ENCODE results near the gene LRP1.
A peak's percentile ranks its signal among the peaks of the same experiment; 100 is the strongest.

Gene LRP1

DNA sequence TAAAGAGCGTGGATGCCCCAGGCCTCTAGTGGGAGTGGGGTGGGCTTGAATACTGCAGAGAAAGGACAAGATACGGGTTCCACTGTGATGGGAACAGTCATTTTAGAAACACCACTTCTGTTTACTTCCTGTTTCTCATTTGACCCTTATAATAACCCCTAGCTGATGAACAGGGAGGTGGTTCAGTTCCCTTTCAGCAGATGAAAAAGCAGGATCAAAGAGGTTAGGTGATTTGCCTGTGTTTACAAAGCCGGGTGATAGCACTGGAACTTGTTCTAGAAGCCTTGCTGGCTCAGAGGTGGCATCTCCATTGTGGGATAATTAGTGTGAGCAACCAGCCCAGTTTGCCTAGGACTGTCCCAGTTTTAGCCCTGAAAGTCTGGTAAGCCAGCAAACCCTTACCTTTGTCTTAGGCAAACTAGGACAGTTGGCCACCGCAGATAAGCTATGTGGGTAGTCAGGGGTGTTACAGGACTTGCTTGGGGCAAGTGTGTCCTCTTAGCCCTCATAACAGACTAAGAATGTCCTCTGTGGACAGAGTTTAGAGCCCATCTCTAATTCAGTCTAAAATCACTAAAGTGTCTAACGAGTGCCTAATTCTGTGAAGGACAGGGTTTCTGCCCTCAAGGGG lies 26.6 kb downstream of the LRP1 start:
- no peak for DNase-seq
- ATAC-seq: no peak

DNA sequence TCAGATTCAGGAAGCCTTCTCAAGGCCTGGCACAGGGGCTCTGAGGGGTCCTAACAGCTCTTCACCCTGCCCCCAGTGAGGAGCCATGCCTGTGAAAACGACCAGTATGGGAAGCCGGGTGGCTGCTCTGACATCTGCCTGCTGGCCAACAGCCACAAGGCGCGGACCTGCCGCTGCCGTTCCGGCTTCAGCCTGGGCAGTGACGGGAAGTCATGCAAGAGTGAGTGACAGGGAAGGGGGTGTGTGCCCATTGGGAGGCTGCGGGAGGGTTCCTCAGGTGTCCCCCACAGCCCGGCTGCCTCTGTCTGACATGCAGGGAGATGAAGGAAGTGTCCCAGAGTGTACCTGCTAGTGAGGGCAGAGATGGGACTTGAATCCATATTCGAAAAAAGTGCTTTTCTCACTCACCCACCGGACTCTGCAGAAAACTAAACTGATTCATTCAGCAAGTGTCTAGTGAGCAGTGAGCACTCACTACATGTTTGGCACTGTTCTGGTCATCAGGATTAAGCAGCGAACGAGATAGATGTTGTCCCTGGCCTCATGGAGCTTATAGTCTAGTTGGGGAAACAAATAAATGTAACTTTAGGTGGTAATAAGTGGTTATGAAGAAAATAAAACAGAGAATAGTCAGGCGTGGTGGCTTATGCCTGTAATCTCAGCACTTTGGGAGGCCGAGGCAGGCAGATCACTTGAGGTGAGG lies 28.6 kb downstream of the LRP1 start:
- no peak for ATAC-seq
- no peak for DNase-seq

DNA sequence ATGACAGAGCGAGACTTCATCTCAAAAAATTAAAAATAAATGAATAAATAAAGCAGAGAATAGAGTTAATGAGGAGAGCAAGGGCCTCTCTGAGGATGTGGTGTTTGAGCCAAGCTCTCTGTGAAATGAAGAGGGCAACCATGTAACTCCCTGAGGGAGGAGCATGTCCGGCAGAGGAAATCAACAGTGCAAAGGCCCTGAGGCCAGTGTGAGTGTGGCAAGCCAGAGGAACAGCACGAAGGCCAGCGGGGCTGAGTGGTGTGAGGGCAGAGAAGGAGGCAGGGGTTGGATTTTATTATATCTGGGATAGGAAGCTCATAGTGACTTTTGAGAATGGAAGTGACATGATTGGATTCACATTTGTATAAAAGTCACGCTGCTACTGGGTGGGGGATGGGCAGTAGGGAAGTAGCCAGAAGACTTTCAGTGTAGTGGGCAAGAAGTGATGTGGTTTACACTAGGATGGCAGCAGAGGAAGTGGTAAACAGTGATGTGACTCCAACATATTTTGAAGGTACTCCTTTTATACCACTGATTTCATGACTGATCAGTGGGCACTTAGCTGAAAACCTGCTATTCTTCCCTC lies 29.4 kb downstream of the LRP1 start:
- DNase-seq (no peak), ATAC-seq (no peak)

DNA sequence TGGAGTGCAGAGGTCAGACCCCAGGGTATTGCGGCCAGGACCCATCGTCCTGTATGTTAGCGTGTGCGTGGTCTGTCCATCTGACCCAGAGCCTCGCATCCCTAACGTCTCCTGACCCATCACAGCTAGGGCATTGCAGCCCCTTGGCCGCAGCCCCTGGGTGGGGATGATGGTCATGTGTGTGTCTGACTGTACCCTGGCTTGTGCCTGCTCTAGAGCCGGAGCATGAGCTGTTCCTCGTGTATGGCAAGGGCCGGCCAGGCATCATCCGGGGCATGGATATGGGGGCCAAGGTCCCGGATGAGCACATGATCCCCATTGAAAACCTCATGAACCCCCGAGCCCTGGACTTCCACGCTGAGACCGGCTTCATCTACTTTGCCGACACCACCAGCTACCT lies 29.9 kb downstream of the LRP1 start:
- ATAC-seq (no peak), DNase-seq (no peak)

DNA sequence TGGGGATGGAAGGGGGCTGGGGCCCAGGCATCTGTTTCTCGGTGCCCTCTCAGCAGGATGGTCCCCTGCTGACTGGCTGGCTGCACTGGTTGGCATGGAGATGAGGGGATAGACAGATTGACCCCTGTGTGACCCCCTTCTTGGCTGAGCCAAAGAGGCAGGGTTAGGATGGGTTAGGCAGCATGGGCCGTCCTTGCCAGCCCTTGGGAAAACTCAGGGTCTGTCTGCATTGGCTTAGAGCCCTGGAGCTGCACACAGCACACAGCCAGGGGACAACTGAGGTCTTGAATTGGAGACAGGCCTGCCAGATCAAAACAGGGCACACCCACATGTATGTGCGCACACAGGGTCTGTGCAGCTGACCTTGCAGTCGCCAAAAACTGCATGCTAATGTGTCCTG lies 30.4 kb downstream of the LRP1 start:
- ATAC-seq: no peak
- no peak for DNase-seq

DNA sequence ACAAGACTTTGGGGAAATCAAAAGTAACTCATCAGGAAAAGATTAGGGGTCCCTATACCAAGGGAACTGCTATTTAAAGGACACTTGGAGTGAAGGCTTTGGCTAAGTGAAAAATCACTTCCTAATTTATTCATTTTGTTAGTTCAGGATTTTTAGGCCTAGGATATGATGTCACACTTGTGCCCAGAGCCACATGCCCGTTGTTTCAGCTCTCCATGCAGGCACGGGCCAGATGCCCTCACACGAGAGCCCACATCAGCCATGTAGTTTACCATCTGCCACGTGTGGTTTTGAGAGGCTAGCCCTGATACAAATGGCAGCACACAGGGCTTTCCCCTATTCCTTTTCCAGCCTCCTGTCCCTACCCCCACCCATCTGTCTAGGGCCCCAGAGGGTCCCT lies 31.0 kb downstream of the LRP1 start:
- DNase-seq: no peak
- no peak for ATAC-seq

DNA sequence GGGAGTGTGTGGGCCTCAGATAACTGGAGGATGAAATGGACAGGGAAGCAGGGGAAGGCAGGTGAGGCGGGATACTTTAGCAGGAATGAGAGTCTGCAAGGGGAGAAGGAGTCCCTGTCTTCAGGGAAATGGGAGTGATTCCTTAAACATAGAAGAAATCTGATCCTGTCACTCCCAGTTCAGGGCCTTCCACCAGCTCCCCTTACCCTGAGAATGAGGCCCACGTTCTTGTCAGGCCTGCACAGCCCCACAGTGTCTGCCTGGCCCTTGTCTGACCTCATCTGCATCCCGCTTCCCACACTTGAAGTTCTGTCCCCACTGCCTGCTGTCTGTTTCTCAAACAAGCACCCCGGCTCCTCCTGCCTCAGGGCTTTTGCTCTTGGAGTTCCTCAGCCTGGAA lies 31.8 kb downstream of the LRP1 start:
- DNase-seq: no peak

DNA sequence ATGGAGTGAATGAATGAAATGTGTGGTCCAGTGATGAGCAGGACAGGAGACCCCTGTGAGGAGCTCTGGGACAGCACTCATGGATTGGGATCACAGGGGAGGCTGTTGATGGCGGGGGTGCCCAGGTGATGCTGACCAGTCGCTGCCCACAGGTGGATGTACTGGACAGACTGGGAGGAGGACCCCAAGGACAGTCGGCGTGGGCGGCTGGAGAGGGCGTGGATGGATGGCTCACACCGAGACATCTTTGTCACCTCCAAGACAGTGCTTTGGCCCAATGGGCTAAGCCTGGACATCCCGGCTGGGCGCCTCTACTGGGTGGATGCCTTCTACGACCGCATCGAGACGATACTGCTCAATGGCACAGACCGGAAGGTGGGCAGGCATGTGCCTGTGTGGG lies 32.5 kb downstream of the LRP1 start:
- no peak for ATAC-seq
- DNase-seq: no peak

More for the DNA sequence above, 31.8 kb downstream of the LRP1 start:
- no peak for ATAC-seq

DNA sequence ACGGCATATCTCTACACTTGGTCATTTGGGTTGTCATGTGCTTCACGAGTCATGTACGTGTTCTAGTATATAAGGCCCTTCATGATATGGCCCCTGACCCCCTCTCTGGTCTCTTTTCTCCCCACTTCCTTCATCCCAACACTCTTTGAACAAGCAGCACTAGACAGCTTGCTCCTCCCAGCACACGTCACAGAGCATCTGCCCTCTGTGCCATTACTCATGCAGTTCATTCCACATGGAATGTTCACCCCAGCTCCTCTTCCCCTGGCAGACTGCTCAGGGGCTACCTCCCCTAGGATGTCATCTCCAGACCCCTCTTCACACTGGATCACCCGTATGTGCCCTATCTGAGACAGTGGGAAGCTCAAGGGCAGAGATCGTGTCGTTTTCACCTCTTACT lies 33.2 kb downstream of the LRP1 start:
- ATAC-seq (no peak), DNase-seq (no peak)

DNA sequence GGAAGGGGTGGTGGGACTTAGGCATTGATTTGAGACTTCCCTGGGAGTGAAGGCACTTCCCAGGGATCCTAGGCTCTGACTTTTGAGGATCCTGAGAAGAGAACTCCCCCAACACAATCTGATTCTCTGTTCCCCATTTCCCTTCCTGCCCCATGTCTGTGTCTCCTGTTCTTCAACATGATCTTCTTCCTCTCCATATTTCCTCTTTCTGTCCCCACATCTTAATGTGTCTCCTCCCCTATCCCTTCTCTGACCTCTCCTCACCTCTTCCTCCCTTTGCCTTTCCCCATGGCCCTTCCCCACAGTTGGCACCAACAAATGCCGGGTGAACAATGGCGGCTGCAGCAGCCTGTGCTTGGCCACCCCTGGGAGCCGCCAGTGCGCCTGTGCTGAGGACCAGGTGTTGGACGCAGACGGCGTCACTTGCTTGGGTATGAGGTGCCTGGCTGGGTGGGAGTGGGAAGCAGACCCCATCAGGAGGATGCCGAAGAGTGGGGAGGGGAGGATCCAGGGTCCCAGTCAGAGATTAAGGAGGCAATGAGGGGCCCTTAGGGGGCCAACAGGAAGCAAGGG lies 34.4 kb downstream of the LRP1 start:
- no peak for ATAC-seq
- no peak for DNase-seq

DNA sequence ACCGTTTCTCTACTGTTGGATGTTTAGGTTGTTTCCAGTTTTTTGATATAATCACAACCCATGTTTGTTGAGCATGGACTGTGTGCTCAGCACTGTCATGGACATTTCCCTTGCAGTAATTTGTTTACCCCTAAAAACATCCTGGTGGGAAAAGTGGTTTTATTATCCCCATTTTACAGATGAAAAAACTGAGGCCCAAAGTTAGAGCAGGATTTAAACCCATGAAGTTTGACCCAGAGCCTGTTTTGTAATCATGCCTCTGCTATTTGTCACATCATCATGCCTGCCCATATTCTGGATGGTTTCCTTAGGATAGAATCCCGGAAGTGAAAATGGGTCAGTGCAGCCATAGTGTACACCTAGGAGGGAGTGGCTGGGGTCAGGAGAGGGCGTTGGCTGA lies 36.2 kb downstream of the LRP1 start:
- ATAC-seq (no peak), DNase-seq (no peak)

DNA sequence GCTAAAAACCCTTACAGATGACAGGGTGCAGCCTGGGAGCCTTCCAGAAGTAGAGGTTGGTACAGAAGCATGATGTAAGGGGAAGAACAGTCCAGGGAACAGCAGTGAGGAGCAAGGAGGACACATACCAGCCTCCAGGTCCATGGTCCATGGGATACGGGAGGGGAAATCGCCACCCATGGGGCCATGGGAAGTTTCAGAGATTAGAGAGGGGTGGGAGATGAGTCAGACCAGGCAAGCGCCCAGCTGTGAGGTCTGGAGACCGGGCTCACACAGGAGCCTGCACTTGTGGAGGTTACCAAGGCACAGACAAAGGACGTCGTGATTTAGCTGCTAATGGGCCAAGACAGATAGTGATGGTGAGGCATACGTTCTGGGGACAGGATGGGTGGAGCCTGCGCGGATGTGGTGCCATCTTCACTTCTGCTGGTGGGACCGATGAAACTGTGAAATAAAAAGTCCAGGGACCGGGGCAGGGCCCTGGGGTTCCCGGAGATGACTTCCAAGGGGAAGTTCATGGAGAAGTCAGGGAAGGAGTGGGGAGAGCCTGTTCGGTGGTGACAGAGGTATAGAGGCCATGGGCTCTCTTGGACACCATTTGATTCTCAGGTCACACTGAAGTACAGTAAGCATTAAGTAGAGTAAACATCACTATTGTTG lies 36.8 kb downstream of the LRP1 start:
- DNase-seq: no peak
- ATAC-seq: no peak

DNA sequence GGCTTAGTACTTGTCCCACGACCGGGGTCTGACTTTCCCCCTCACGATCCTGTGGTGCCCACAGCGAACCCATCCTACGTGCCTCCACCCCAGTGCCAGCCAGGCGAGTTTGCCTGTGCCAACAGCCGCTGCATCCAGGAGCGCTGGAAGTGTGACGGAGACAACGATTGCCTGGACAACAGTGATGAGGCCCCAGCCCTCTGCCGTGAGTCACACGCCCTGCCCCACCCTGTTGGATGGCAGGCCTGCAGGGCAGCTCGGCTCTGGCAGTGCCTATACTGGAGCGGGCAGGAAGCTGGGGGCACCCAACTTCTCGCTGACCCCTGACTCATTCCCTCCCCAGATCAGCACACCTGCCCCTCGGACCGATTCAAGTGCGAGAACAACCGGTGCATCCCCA lies 37.5 kb downstream of the LRP1 start:
- DNase-seq: no peak
- ATAC-seq: no peak

DNA sequence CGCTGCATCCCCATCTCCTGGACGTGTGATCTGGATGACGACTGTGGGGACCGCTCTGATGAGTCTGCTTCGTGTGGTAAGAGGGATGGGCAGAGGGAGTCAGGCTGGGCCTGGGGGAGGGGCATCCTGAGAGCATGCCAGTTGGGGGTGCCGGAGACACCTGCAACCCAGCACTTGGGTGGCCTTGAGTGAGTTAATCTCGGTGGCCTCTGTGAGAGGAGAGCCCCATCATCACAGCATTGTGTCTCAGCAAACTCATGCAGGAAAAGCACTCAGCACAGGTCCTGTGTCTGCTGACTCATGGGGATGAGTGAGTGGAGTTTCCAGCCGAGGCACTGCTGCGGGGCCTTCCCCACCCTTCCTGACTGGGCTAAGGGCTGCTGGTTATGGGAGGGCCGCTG lies 38.7 kb downstream of the LRP1 start:
- DNase-seq (peak; percentile 60), ATAC-seq (peak; percentile 95)

DNA sequence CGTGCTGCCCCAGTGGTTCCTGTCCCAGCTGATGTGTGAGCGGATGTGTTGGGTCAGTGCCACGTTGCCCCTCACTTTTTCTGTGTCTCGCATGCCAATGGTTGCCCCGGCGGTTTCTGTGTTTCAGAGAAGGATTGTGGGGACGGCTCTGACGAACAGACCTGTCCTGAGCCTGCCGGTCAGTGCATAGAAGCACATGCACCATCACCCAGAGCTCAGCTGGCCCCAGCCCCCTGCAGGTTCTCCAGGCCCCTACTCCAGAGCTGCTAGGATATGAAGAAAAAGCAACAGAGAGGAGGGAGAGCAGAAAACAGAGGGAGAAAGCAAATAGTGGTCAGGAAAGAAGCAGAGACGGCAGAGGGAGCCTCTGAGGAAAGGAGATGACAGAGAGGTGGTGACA lies 39.8 kb downstream of the LRP1 start:
- DNase-seq (no peak), ATAC-seq (no peak)

DNA sequence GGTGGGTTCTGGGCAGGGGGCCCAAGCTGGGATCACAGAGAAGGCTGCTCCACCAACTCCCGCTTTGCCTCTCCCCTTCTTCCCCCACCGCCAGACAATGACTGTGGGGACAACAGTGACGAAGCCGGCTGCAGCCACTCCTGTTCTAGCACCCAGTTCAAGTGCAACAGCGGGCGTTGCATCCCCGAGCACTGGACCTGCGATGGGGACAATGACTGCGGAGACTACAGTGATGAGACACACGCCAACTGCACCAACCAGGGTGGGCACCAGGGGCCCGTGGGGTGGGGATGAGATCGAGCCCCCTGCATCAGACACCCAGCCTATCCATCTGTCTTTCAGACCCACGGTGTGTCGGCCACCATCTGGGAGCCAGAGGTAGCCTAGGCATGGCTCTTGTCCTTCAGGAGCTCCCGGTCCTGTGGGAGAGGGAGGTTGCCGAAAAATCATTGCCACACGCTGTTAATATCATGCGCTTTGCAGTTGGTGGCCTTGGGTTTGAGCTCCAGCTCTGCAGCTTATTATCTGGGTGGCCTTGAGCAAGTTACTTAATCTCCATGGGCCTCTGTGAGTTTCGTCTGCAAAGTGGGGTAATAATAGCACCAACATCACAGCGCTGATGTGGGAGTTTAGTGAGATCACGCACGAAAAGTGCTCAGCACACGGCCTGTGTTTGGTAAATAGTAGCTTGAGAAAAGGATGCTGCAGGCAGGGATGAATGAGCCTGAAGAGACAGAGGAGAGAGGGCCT lies 40.9 kb downstream of the LRP1 start:
- DNase-seq (no peak), ATAC-seq (no peak)

DNA sequence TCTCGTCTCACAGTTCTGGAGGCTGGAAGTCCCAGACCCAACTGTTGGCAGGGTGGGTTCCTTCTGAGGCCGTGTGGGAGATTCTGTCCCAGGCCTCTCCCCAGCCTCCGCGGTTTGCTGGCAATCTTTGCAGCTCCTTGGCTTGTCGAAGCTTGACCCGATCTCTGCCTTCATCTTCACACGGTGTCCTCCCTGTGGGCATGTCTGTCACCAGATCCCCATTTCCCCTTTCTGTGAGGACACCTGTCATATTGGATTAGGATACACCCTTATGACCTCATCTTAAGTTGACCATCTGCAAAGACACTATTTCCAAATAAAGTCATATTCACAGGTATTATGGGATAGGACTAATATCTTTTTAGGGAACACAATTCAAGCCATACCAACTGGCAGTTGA lies 41.7 kb downstream of the LRP1 start:
- no peak for DNase-seq
- no peak for ATAC-seq

DNA sequence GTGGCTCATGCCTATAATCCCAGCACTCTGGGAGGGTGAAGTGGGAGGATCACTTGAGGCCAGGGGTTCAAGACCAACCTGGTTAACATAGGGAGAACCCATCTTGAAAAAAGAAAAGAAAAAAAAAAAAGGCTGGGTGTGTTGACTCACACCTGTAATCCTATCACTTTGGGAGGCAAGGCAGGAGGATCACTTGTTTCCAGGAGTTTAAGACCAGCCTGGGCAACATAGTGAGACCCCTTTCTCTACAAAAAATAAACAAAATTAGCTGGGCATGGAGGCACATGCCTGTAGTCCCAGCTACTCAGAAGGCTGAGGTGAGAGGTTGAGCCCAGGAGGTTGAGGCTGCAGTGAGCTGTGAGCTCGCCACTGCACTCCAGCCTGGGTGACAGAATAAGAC lies 42.1 kb downstream of the LRP1 start:
- ATAC-seq: no peak
- no peak for DNase-seq

DNA sequence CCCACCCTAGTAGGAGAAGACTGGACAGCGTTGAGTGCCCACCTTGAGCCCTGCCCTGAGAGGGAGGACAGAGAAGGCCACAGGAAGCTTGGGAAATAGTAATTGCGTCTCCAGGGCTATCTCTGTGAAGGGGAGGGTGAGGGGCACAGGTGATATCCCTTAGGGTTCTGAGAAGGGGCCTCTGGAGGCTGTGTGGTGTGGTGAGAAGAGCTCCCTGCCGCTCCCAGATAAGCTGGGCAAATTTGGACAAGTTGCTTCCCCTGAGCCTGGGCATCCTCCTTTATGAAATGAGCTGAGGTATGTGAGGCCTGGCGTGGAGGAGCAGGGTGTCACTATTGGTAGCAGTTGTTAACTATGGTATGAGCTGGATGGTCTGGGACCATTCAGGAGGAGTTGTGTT lies 42.6 kb downstream of the LRP1 start:
- DNase-seq (no peak), ATAC-seq (no peak)

DNA sequence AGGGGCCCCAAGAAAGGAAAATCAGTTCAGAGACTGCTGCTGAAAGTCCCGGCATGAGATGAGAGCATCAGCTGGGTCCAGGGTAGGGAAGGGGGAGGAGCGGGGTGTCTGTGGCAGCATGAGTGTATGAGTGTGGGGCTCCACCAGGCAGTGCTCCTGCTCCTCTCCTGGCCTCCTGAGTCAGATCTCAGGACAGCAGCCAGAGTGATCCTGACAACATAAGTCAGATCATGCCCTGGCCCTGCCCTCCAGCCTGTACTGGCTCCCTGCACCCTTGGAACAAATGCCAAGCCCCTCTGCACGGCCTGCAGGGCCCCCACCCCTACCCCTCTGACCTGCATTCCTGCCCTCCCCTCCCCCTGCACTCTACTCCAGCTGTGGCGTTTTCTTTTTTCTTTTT lies 43.4 kb downstream of the LRP1 start:
- ATAC-seq (no peak), DNase-seq (no peak)

DNA sequence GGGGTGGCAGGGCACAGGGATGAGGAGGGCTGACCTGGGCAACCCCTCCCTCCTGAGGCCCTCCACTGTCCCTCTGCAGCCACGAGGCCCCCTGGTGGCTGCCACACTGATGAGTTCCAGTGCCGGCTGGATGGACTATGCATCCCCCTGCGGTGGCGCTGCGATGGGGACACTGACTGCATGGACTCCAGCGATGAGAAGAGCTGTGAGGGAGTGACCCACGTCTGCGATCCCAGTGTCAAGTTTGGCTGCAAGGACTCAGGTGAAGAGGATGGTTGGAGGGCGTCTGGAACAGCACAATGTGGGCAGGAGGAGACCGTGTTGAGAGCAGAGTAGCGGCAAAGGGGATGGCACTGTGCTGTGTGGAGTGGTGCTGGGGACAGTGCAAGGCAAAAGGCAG lies 44.8 kb downstream of the LRP1 start:
- DNase-seq: peak; percentile 45
- peak; percentile 37 for ATAC-seq

DNA sequence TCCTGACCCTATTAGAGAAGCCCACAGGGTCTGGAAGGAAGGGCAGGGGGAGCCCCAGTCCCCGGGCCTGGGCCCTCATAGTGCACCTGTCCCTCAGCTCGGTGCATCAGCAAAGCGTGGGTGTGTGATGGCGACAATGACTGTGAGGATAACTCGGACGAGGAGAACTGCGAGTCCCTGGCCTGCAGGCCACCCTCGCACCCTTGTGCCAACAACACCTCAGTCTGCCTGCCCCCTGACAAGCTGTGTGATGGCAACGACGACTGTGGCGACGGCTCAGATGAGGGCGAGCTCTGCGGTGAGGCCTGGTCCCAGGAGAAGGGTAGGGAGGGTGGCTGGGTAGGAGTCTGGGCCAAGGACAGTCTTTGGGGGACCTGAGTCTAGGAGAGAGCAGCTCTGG lies 45.4 kb downstream of the LRP1 start:
- ATAC-seq (no peak), DNase-seq (no peak)

Measured in stimulated activated naive CD8-positive, alpha-beta T cell treated with anti-CD3 and anti-CD28 coated beads, Interleukin-15, Interleukin-2, amounts not matched to agents 100 U/mL and 50 U/mL, for 24 hours (primary cell).